ENCODE data around the gene RPTOR. TPM values are rescaled to one million over a fixed set of nuclear protein-coding genes. Genes with fewer than 3 reads are reported as not detected.

The RPTOR gene
- total RNA-seq, 1 experiment from 2014 or later: 25.1 TPM

GRCh38 chr17:80676096-80676466 lies 131.4 kb downstream of the RPTOR start:
- no peak overlapping the region for H2AFZ ChIP-seq (ENCODE audit: low read length)
- H3K9me3 Mint-ChIP-seq: no peaks in the 10 kb centered on the region
- no peaks in the 10 kb centered on the region for H3K79me1 ChIP-seq (ENCODE audit: insufficient read depth, low read depth, low read length, poor library complexity, severe bottlenecking)
- H3K9ac ChIP-seq (ENCODE audit: extremely low read depth, insufficient read length, low read length): no peak overlapping the region
- H3K9me3 ChIP-seq (ENCODE audit: control insufficient read depth, low read depth, low read length): no peaks in the 10 kb centered on the region
- no peak overlapping the region for H2BK20ac ChIP-seq (ENCODE audit: low read depth, low read length, poor library complexity, severe bottlenecking)
- no peak overlapping the region for H3K23ac ChIP-seq (ENCODE audit: insufficient read length, low read depth, low read length)
- no peak overlapping the region for H2BK5ac ChIP-seq (ENCODE audit: insufficient read length, low read length)
- H3K27me3 Mint-ChIP-seq (ENCODE audit: low read depth): no peaks in the 10 kb centered on the region
- H2BK120ac ChIP-seq (ENCODE audit: low read depth, low read length, poor library complexity, severe bottlenecking): no peak overlapping the region
- H4K20me1 ChIP-seq (ENCODE audit: control insufficient read depth, insufficient read depth, insufficient read length): no peaks in the 10 kb centered on the region
- H4K8ac ChIP-seq (replicated peaks; ENCODE audit: insufficient read length, low read depth, low read length): no peak overlapping the region
- H2BK12ac ChIP-seq (ENCODE audit: insufficient read length, low read depth, low read length): no peak overlapping the region
- H3K4ac ChIP-seq (ENCODE audit: low read depth, low read length): no peak overlapping the region
- H3K36me3 Mint-ChIP-seq (ENCODE audit: insufficient read depth in 1 of 3, low read depth in 3 of 3): no peaks in the 10 kb centered on the region
- DNase-seq: no peak
- no peak overlapping the region; a peak in 1 of 7 replicates for H3K27ac Mint-ChIP-seq
- H3K27ac ChIP-seq (ENCODE audit: insufficient read length, low read depth, low read length): no peak overlapping the region
- 100% methylated on average over 2 of the region's 7 CpGs for WGBS (ENCODE audit: extremely low coverage, insufficient read length, low lambda C conversion rate)
- no peak overlapping the region for H3K56ac ChIP-seq (ENCODE audit: insufficient read length, low read depth, low read length)
- no peaks in the 10 kb centered on the region for H3K27me3 ChIP-seq (ENCODE audit: insufficient read depth, low read length)
- no peak overlapping the region for H4K5ac ChIP-seq (ENCODE audit: insufficient read length, low read depth, low read length)
- no peak overlapping the region for H3K14ac ChIP-seq (ENCODE audit: insufficient read depth, low read length)
- no peak overlapping the region for H3K4me2 ChIP-seq (ENCODE audit: insufficient read depth, insufficient read length, low read length)
- no peaks in the 10 kb centered on the region for H3K23me2 ChIP-seq (ENCODE audit: insufficient read length, low read depth, low read length, poor library complexity, severe bottlenecking)
- no peak overlapping the region for H4K91ac ChIP-seq (ENCODE audit: insufficient read length, low read depth, low read length)
- peaks cover 25% of the 10 kb centered on the region in 2 experiments for H3K4me1 Mint-ChIP-seq
- no peak for TF ChIP-seq CTCF (conservative IDR thresholded peaks at IDR 0.05)
- no peak overlapping the region for H2BK15ac ChIP-seq (ENCODE audit: low read depth, low read length)
- H3K4me1 ChIP-seq (ENCODE audit: insufficient read depth, low read length): peaks cover 5% of the 10 kb centered on the region; the same call in 1 of the 2 replicates
- H3K79me2 ChIP-seq (ENCODE audit: insufficient read depth, low read length): no peaks in the 10 kb centered on the region; the same call in 1 of the 2 replicates
- H3K4me3 Mint-ChIP-seq: no peak overlapping the region; a peak in 1 of 5 replicates
- no peak overlapping the region for H3T11ph ChIP-seq (ENCODE audit: low read length)
- no peak overlapping the region for H2AK5ac ChIP-seq (ENCODE audit: insufficient read length, low read length)
- no peak overlapping the region for H3K18ac ChIP-seq (ENCODE audit: insufficient read length, low read depth, low read length)

Measured in H9 (cell line).